ENCODE data around the gene TNFRSF1A.
"Not testable (repeated sequence)": the region's sequence is repeated elsewhere in the genome, so short reads cannot be mapped to it uniquely, and the experiment has no call there.

TNFRSF1A gene

GRCh38 chr12:6340032-6340638, 1.7 kb downstream of the TNFRSF1A start:
- Histone ChIP-seq H3K9ac (peak overlapping the region; percentile 94 to 100 (median 98)), H4K20me1 (peaks cover 52 to 66% (median 61%) of the 10 kb centered on the region in 11 experiments), H3K36me3 (peaks cover 19 to 59% (median 43%) of the 10 kb centered on the region in 11 experiments; a peak in 20 of 22 replicates), H3K9me3 (replicated peaks in 1 of 11) (no peaks in the 10 kb centered on the region), H3K4me1 (peaks cover 50 to 84% (median 72%) of the 10 kb centered on the region in 10 experiments), H3K27me3 (no peaks in the 10 kb centered on the region), H3K4me2 (peak overlapping the region; percentile 95 to 100 (median 99)), H3K27ac (peak overlapping the region; percentile 94 to 100 (median 98)), H3K4me3 (peak overlapping the region; percentile 84 to 100 (median 97))
- no peak for TF ChIP-seq Cebpa-rat (IDR thresholded peaks at IDR 0.05)

- no peaks in the 10 kb centered on the region; a peak in 1 of 22 replicates for H3K27me3 ChIP-seq
- H3K36me3 ChIP-seq: peaks cover 30 to 71% (median 54%) of the 10 kb centered on the region in 11 experiments
- no peaks in the 10 kb centered on the region for H3K9me3 ChIP-seq (replicated peaks in 1 of 11)
- peak overlapping the region; percentile 84 to 100 (median 97) for H3K4me3 ChIP-seq
- peaks cover 63 to 77% (median 73%) of the 10 kb centered on the region in 11 experiments for H4K20me1 ChIP-seq
- H3K4me2 ChIP-seq: peak overlapping the region; percentile 95 to 100 (median 99)
- TF ChIP-seq Cebpa-rat (IDR thresholded peaks at IDR 0.05): no peak
- H3K27ac ChIP-seq: peak overlapping the region; percentile 94 to 100 (median 98); a peak in 21 of 22 replicates
- H3K9ac ChIP-seq: peak overlapping the region; percentile 94 to 100 (median 98)
- H3K4me1 ChIP-seq: peaks cover 50 to 84% (median 72%) of the 10 kb centered on the region in 10 experiments
Measured at GRCh38 chr12:6338955-6339354, 2.9 kb downstream of the TNFRSF1A start.

- peaks cover 35 to 75% (median 59%) of the 10 kb centered on the region in 11 experiments for H3K36me3 ChIP-seq
- H3K4me1 ChIP-seq: peaks cover 50 to 84% (median 72%) of the 10 kb centered on the region in 10 experiments
- H3K4me3 ChIP-seq: peak overlapping the region; percentile 84 to 100 (median 97)
- peak overlapping the region; percentile 94 to 100 (median 98) for H3K9ac ChIP-seq
- peaks cover 68 to 82% (median 77%) of the 10 kb centered on the region in 11 experiments for H4K20me1 ChIP-seq
- H3K4me2 ChIP-seq: peak overlapping the region; percentile 95 to 100 (median 99)
- H3K9me3 ChIP-seq (replicated peaks in 1 of 11); H3K27me3 ChIP-seq: not testable (repeated sequence)
- H3K27ac ChIP-seq: peak overlapping the region; percentile 92 to 100 (median 98); a peak in 20 of 22 replicates
Measured at GRCh38 chr12:6338536-6338935, 3.3 kb downstream of the TNFRSF1A start.

GRCh38 chr12:6337958-6338433, 3.9 kb downstream of the TNFRSF1A start:
- H4K20me1 ChIP-seq: peaks cover 73 to 87% (median 83%) of the 10 kb centered on the region in 11 experiments
- peaks cover 40 to 80% (median 64%) of the 10 kb centered on the region in 11 experiments for H3K36me3 ChIP-seq
- H3K9ac ChIP-seq: peak overlapping the region; percentile 94 to 100 (median 98)
- peak overlapping the region; percentile 92 to 100 (median 98); a peak in 21 of 22 replicates for H3K27ac ChIP-seq
- peak overlapping the region; percentile 95 to 100 (median 99) for H3K4me2 ChIP-seq
- no peaks in the 10 kb centered on the region for H3K9me3 ChIP-seq (replicated peaks in 1 of 11)
- no peak for TF ChIP-seq Cebpa-rat (IDR thresholded peaks at IDR 0.05)
- H3K27me3 ChIP-seq: no peaks in the 10 kb centered on the region; a peak in 1 of 22 replicates
- H3K4me3 ChIP-seq: peak overlapping the region; percentile 84 to 100 (median 97)
- H3K4me1 ChIP-seq: peaks cover 50 to 84% (median 72%) of the 10 kb centered on the region in 10 experiments

GRCh38 chr12:6336889-6337853, 4.7 kb downstream of the TNFRSF1A start:
- Histone ChIP-seq H3K36me3 (peaks cover 48 to 88% (median 72%) of the 10 kb centered on the region in 11 experiments), H3K9me3 (replicated peaks in 1 of 11) (no peaks in the 10 kb centered on the region), H3K9ac (peak overlapping the region; percentile 94 to 100 (median 98)), H3K27ac (peak overlapping the region; percentile 92 to 100 (median 98)), H4K20me1 (peaks cover 81 to 95% (median 91%) of the 10 kb centered on the region in 11 experiments), H3K27me3 (no peaks in the 10 kb centered on the region; a peak in 1 of 22 replicates), H3K4me1 (peaks cover 50 to 82% (median 72%) of the 10 kb centered on the region in 10 experiments), H3K4me3 (peak overlapping the region; percentile 84 to 100 (median 97)), H3K4me2 (peak overlapping the region; percentile 95 to 100 (median 99))
- no peak for TF ChIP-seq Cebpa-rat (IDR thresholded peaks at IDR 0.05)

- H3K4me3 ChIP-seq: peak overlapping the region; percentile 84 to 100 (median 97)
Measured at GRCh38 chr12:6336079-6336888, 5.6 kb downstream of the TNFRSF1A start.

GRCh38 chr12:6335451-6336078, 6.3 kb downstream of the TNFRSF1A start:
- peaks cover 64 to 94% (median 83%) of the 10 kb centered on the region in 11 experiments for H3K36me3 ChIP-seq
- peak overlapping the region; percentile 95 to 100 (median 99) for H3K4me2 ChIP-seq
- H3K9ac ChIP-seq: peak overlapping the region; percentile 89 to 100 (median 98)

More at GRCh38 chr12:6336079-6336888, 5.6 kb downstream of the TNFRSF1A start:
- H3K4me2 ChIP-seq: peak overlapping the region; percentile 95 to 100 (median 99)
- H3K36me3 ChIP-seq: peaks cover 57 to 94% (median 81%) of the 10 kb centered on the region in 11 experiments
- H4K20me1 ChIP-seq: peaks cover 90 to 100% (median 99%) of the 10 kb centered on the region in 11 experiments
- H3K27ac ChIP-seq: peak overlapping the region; percentile 92 to 100 (median 98)
- peak overlapping the region; percentile 94 to 100 (median 98) for H3K9ac ChIP-seq
- no peaks in the 10 kb centered on the region; a peak in 1 of 22 replicates for H3K27me3 ChIP-seq
- H3K4me1 ChIP-seq: peaks cover 57 to 88% (median 79%) of the 10 kb centered on the region in 10 experiments
- no peaks in the 10 kb centered on the region for H3K9me3 ChIP-seq (replicated peaks in 1 of 11)
- TF ChIP-seq Cebpa-rat (IDR thresholded peaks at IDR 0.05): no peak

More at GRCh38 chr12:6335451-6336078, 6.3 kb downstream of the TNFRSF1A start:
- H3K9me3 ChIP-seq (replicated peaks in 1 of 11): no peaks in the 10 kb centered on the region
- H3K4me1 ChIP-seq: peaks cover 65 to 96% (median 86%) of the 10 kb centered on the region in 10 experiments
- H4K20me1 ChIP-seq: peaks cover 95 to 100% (median 99%) of the 10 kb centered on the region in 11 experiments
- TF ChIP-seq Cebpa-rat (IDR thresholded peaks at IDR 0.05): no peak
- H3K27ac ChIP-seq: peak overlapping the region; percentile 92 to 100 (median 98)
- H3K27me3 ChIP-seq: no peaks in the 10 kb centered on the region; a peak in 2 of 22 replicates
- H3K4me3 ChIP-seq: peak overlapping the region; percentile 84 to 100 (median 97)

Data from BLaER1 treated with 17β-estradiol and CSF1 and Interleukin-3, amounts not matched to agents 10 nM and 100 nM (cell line).